Measurements from ENCODE around the gene OR10X1.

The OR10X1 gene, protein sequence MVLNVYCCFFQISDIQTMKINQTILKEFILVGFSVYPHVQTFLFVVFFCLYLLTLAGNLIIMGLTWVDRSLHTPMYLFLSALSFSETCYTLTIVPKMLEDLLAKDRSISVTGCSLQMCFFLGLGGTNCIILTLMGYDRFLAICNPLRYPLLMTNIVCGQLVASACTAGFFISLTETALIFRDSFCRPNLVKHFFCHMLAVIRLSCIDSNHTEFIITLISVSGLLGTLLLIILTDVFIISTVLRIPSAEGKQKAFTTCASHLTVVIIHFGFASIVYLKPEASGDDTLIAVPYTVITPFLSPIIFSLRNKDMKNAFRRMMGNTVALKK

DNA sequence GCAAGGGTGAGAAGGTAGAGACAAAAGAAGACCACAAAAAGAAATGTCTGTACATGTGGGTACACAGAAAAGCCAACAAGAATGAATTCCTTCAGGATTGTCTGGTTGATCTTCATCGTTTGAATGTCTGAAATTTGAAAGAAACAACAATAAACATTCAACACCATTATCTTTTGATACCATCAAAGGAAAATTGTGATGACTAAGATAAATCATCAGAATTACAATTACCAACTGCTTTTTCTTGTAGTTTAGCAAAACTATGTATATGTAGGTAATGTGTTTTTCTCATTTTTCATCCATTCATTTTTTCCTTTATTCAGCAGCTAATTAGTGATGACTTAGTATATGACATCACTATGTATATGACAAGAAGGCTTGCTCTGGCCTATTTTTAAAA lies at the start of gene OR10X1:
OR10X1 (minus strand) TSS at position 167 of the 400 bp plus-strand sequence; CDS start at position 167, 0 bp downstream.
- no peak for DNase-seq (ENCODE audit: low spot score)

DNA sequence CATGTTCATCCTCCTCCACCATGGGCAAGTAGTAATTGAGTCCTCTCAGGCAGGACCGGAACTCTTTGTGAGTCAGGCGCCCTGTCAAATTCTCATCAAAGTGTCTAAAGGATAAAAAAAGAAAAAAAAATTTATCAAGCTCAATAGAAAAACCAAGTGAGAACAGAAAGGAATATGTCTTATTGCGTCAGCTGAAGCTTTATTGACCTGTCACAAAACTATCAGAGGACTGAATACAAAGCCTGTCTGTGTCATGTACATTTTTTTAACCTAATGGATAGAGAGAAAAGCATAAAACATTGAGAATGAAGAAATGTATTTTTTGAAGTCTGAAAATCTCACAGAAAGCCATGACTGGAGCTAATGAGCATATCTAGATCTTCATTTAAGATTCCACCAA lies 34.1 kb upstream of the OR10X1 start:
- no peak for DNase-seq (ENCODE audit: low spot score)

DNA sequence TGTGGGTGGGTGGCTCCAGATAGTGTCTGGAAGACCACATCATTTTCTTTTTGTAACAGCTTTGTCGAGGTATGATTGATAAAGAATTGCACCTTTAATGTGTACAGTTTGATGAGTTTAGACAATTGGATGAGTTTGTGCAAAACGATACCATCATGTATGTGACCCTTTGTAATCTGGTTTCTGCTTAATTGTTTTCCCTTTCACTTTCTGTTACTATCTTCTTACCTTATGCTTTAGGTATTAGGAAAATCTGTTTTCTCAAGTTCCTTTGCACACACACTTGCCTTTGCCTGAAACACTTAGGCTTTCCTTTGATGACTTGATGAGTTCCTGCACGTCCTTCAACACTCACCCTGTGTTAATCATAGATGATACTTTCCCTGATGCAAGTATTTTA lies 32.2 kb upstream of the OR10X1 start:
- no peak for DNase-seq (ENCODE audit: low spot score)

DNA sequence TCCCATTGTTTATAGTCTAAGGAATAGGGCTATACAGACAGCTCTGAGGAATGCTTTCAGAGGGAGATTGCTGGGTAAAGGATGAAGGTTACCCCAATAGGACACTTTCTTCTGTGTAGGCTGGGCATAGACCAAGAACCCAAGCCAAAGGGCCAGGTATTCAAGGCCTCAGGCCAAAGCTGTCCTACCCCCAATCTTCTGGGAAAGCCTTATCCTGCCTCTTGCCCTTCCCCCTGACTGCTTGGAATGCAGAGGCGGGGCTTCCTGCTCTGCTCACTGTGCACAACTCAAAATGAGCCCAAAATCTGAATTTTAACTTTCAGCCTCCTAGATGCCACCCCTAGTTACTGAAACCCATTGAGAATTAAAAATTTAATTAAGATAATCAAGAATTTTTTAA lies 27.6 kb upstream of the OR10X1 start:
- DNase-seq (ENCODE audit: low spot score): no peak

DNA sequence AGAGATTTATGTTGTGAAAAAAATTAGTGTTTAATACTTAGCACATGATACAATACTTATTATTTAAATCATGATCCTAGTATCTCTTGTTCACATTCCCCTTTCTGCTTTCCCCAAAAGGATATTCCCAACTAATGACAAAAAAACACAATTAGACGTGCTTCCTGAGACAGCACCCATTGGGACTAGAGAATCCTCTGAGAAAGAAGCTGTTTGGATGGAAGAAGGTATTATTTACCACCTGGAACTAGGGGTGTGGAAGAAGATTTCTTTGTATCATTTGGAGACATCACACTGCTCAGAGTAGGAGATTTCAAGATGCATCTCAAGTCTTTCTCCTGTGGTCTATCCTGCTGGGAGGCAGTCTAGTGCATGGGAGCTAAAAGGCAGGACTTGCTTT lies 25.3 kb upstream of the OR10X1 start, which contains the start of gene OR10Z1:
OR10Z1 (plus strand) TSS at position 301 of the 400 bp plus-strand sequence. CDS start 1,171 bp downstream, outside the sequence.
- DNase-seq (ENCODE audit: low spot score): no peak

DNA sequence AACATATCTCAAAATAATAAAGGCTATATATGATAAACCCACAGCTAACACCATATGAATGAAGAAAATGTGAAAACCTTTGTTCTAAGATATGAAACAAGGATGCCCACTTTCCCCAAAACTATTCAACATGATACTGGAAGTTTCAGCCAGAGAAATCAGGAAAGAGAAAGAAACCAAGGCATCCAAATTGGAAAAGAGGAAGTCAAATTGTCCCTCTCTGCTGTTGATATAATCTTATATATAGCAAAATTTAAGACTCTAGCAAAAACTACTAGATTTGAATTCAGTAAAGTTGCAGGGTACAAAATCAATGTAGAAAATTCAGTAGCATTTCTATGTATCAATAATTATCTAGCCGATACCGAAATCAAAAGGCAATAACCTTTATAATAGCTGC lies 21.0 kb upstream of the OR10X1 start:
- no peak for DNase-seq (ENCODE audit: low spot score)

DNA sequence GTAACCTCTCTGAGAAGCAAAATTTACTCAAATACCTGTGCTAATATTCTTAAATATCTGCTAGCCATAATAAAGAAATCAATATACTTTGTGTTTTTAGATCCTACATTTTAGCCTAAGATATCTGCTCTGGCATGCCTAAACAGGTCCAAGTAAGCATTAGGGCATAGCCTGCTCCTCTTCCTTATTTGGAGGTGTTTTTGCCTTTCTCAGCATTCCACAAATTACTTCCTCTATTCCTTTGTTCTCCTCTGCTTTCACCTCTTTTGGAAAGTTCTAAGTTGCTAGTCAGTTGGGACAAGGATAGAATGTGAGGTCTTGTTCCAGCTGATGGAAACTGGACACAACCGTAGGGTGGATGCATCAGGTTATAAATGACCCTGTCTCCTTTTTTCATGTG lies 7.2 kb upstream of the OR10X1 start:
- DNase-seq (ENCODE audit: low spot score): no peak

DNA sequence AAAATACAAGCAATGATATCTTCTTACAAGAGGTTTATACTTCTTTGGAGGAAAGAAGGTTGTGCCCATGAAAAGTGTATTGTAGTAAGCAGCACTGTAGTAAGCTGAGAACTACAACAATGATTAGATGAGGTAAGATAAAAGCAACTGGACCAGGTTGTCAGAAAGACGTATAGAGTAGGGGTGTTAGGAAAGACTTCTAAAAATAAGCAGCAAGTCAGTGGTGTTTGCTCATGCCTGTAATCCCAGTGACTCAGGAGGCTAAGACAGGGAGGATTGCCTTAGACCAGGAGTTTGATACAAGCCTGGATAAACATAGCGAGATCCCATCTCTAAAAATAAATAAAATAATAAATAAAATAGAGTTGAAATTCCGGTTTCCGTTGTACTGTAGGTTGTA lies 4.3 kb upstream of the OR10X1 start:
- DNase-seq (ENCODE audit: low spot score): no peak

DNA sequence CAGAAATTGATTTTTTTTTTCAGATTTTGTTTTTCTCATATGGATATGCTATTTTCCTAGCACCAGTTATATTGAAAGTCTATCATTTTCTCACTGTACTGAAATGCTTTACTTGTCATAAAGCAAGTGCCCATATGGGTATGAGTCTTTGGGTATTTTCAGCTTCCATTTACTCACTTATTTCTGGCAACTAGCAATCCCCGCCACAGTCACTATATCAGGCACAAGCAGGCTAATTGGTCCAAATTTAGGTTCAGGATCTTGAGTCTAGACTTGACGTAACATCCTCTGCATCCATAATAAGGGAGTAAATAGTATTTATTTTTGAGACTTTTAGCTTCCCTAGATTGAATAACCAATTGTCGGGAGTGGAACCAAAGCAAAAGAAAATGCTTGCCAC lies 2.1 kb downstream of the OR10X1 start:
- DNase-seq (ENCODE audit: low spot score): no peak

DNA sequence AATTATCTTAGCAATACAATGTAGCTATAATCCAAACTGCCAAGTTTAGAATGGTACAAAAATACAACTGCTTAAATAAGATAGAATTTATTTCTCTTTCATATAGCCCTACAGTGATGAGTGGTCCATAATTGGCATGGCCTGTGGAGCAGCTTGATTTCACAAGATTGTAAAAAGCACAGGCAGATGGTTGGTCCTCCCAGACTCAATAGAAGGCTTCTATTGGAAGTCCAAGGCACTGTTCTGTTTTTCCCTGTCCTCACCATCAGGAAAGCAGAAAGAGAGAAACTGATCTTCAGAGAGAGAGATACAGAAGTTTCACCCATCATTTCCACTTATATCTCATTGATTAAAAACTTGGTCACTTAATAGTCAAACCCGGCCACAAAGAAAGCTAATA lies 7.5 kb downstream of the OR10X1 start:
- DNase-seq (ENCODE audit: low spot score): no peak

DNA sequence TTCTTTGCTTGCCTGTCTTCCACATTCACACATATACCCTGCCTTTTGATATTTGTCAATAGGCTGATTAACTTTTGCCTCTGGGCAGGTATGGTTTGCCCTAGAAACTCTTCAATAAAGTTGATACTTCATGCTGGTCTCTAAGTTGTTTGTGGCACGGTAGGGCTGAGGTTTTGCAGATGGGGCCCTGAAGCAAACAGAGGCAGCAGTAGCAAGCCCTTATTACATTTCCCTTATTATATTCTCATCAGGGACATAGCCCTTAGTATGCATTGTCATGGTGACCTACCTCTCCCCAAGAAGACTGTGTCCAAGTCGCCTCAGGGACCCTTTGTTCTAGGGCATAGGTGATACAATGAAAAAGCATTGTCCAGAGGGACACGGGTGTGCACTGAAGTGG lies 9.2 kb downstream of the OR10X1 start, which contains the start of gene OR6P1:
OR6P1 (minus strand) TSS at position 101 of the 400 bp plus-strand sequence. CDS start 6,976 bp downstream, outside the sequence.
- no peak for DNase-seq (ENCODE audit: low spot score)

DNA sequence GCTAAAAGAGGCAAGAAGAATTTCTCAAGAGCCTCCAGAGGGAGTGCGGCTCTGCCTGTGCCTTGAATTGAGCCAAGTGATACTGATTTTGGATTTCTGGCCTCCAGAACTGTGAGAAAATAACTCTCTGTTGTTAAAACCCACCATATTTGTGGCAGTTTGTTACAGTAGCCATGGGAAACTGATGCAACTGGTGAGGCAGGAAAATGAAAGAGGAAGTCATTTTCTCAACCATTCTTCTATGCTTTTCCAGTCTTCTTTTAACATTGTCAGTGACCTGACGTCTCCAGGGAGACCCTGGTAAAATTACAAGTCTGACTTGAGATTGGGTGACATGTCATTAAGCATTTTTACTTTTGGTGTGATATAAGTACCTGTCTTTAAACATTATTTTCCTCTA lies 15.1 kb downstream of the OR10X1 start:
- DNase-seq (ENCODE audit: low spot score): no peak

DNA sequence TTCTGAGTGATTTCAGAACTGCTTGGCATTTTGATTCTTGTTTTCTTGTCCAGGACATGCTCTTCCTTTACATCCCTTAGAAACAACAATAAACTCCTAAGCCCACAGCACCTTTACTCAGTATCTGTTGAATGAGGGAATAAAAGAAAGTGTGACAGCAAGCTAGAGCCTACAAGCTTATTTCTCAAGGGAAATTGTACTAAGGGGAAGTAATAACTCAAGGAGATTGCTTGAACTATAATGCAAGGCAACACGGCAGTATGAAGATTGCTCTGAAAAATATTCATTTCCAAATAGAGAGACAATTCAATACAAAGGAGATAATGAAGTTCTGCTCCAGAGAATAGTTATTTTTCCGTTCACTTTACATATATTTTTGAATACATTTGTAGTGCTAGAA lies 15.8 kb downstream of the OR10X1 start:
- DNase-seq (ENCODE audit: low spot score): no peak

DNA sequence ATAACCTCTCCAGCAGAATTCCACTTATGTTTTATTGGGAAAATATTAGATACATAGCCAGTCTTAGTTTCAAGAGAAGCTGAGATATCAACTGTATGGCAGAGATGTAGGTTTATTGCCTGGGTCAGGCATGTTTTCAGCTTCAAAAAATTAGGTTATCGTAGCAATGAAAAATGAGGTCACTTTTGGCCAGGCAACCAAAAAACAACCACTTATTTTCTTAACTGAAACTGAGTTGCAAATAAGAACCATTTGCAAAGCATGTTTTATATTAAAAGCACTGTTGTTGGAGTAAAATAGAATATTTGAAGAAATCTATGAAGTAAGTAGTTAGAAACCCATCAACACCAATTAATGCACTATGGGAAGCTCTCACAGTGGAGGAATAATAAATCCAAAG lies 20.0 kb downstream of the OR10X1 start:
- DNase-seq (ENCODE audit: low spot score): no peak

DNA sequence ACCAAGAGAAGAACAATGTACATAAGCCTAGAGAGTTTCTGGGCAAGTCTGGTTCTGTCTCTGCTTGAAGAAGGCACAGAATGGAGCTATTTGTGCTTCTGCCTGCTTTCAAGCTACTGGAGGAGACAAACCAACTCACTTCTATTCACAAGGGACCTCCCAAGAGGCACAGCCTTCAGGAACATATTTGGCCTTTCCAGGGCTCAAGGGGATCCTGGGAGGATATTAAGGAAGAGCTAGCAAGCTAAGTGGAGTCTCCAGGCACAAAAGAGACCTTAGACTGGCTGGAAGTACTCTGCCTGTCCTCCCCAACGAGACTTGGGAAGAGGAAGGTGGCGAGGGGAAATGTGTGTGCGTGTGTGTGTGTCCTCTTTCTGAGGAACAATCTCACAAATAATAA lies 25.3 kb downstream of the OR10X1 start, which contains the start of gene OR6Y1:
OR6Y1 (minus strand) TSS at position 54 of the 400 bp plus-strand sequence. CDS start 6,300 bp downstream, outside the sequence.
- DNase-seq (ENCODE audit: low spot score): no peak

DNA sequence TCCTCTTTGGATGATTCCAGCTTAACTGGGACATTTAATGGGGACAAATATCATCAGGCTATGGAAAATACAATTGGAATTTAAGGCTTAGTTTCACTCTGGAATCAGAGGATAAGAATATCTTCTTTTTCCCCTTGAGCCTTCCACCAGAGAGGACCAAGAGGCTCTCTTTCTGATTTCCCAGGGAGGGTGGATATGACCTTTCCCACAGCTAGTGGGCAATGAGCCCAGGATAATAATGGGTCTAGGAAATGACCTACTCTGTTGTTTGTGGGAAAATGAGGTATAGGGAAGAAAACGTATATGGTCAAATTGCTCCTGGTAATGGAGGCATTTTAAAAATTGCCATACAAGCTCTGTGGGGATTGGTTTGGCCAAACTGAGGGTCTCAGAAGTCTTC lies 27.4 kb downstream of the OR10X1 start:
- DNase-seq (ENCODE audit: low spot score): no peak

DNA sequence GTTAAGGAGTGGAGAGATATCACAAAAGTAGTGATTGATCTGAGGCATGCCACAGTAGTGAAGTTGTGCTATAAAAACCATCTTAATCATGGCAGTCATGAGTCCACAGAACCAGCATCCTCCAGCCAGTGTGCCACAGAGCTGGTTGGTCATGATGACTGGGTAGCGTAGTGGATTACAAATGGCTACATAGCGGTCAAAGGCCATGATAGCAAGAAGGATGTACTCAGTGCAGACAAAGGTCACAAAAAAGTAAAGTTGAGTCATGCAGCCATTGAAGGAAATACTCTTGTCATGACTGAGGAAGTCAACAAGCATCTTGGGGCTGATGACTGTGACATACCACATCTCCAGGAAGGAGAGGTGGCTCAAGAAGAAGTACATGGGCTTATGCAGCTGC lies 32.2 kb downstream of the OR10X1 start:
- no peak for DNase-seq (ENCODE audit: low spot score)

DNA sequence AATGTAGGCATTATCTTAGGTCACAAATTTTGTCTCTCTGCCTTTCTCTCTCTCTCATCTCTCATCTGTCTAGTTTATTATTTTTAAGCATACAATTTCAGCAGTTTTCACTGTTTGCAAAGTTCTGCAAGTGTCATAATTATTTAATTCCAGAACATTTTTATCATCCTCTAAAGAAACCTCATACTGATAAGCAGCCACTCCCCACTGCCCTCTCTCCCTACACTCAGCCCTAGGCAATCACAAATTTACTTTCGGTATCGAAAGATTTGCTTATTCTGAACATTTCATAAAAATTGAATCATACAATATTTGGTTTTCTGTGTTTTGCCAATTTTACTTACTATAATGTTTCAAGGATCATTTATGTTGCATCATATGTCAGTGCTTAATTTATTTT lies 42.1 kb downstream of the OR10X1 start:
- no peak for DNase-seq (ENCODE audit: low spot score)

DNA sequence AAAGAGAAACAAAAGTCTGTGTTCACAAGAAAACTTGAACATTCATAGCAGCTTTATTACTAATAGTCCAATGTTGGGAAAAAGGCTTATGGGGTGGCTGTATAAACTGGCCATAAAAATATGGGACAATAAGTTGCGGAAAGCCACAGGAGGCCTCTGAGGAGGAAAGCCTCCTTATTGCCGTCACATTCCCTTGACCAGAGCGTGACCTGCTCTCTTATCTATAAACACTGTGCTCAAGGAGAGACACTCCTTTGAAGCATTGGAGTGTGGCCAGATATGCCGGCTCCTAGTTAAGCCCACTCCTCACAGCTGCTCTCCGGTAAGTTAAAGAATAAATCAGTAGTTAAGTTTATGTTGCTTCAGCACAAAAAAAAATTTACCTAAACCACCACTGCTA lies 45.2 kb downstream of the OR10X1 start:
- no peak for DNase-seq (ENCODE audit: low spot score)
